ENCODE measurements around the gene ANAPC16.

DNA sequence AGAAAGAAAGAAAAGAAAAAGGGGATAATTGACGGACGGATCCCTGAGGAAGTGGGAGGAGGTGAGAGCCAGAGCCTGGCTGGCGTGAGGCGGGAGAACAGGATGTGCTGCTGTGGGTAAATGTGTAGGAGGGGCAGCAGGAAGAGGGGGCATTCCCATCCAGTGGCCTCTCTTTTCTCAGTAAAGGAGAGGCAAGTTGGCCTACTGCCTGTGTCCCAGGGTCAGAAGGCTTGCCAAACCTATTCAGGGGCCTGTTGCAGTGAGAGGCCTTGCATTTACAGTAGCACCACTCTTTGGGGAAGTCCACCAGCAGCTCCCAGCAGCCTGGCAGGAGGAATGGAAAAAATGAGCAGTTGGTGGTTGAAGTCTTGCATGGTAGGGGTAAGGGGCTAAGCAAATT, 26.9 kb downstream of the ANAPC16 start:
- TF ChIP-seq POLR2AphosphoS5 (IDR thresholded peaks at IDR 0.05) (peak in 1 of 3 donors; percentile 50), POLR2A (IDR thresholded peaks at IDR 0.05) (no peak)
- TF ChIP-seq, protein P1, sequence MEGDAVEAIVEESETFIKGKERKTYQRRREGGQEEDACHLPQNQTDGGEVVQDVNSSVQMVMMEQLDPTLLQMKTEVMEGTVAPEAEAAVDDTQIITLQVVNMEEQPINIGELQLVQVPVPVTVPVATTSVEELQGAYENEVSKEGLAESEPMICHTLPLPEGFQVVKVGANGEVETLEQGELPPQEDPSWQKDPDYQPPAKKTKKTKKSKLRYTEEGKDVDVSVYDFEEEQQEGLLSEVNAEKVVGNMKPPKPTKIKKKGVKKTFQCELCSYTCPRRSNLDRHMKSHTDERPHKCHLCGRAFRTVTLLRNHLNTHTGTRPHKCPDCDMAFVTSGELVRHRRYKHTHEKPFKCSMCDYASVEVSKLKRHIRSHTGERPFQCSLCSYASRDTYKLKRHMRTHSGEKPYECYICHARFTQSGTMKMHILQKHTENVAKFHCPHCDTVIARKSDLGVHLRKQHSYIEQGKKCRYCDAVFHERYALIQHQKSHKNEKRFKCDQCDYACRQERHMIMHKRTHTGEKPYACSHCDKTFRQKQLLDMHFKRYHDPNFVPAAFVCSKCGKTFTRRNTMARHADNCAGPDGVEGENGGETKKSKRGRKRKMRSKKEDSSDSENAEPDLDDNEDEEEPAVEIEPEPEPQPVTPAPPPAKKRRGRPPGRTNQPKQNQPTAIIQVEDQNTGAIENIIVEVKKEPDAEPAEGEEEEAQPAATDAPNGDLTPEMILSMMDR (IDR thresholded peaks at IDR 0.05): no peak
